NCI-H2196 treated with DMSO at 0.1 percent for 48 hours (cell line): Measurements from ENCODE around the gene SNRPF.
A peak's percentile ranks its signal among the peaks of the same experiment; 100 is the strongest.
"Not testable (repeated sequence)": the region's sequence is repeated elsewhere in the genome, so short reads cannot be mapped to it uniquely, and the experiment has no call there.

Experiments
- DNase-seq: peaks from one replicate; lab custom pipeline; 2025; ENCODE audit not compliant: unreplicated experiment; lab: John Stamatoyannopoulos, UW

SNRPF gene

DNA sequence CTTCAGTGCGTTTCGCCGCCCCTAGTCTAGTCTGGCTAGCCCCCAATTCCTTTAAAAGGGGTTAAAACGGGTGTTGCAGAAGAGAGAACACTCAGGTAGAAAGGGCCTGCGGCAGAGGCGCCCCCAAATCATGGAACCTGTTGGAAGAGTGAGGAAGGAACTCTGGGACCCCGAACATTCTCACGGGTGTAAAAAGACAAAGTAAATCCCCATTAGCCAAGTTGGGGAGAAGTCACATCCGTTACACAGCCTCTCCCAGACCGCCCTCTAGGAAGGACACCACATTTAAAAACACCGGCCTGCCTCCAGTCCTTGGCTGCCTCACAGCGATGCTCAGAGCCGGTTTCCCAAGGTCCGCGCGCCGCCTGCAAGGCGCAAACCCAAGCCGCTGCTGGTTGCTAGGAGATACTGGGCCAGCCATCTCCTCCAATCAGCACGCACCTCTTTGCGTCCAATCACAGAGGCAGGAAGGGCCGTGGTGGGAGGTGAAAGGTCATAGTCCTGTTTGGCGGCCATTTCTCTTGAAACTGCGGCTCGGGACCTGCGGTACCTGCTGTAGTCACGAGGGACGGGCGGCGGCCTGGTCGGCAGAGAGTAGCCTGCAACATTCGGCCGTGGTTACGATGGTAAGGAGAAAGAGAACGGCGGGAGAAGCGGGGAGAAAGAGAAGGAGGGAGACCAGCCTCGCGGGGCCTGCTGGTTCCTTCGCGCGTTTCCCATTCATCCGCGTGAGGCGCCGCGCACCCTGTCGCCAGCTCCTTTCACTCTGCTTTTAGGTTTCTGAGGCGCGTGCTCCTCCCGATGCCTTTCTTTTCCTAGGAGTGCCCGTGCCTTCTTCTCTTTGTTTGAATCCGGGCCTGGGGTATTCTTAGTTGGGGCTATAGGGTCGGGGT, at the start of gene SNRPF:
Gene SNRPF, plus strand, starts transcription at position 502 of the 893 bp plus-strand sequence. Its CDS starts 122 bp downstream, at position 624.
- peak; percentile 93 for DNase-seq

- DNase-seq, result no peak
Observed at GRCh38 chr12:95809000-95809680, 49.6 kb upstream of the SNRPF start.

DNA sequence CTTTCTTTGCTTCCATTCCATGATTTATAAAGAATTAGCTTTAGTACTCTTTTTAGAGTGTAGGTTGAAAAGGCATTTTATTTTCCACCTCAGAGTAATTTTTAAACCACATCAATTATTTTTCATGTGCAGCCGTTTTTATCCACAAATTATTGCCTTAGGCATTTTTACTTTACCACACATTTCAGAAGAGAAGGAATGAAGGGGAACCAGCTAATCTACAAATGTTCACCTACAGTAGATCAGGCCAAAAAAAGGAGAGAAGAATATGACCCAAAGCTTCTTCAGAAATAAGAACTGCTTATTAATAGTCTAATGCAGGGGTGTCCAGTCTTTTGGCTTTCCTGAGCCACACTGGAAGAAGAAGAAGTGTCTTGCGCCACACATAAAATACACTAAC, 48.3 kb upstream of the SNRPF start:
- no peak for DNase-seq

DNA sequence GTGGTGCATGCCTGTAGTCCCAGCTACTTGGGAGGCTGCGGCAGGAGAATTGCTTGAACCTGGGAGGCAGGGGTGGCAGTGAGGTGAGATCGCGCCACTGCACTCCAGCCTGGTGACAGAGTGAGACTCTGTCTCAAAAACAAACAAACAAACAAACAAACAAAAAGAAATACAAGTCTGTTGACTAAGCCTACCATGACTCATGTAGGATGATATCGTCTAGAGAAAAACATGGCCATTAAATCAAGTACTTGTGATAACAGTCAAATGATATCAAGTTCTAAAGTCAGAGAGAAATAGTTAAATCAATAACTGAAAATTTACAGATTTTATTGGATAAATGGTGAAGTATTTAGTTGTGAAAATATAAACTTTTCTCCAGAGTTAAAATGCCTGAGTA, 46.6 kb upstream of the SNRPF start:
- not testable (repeated sequence) for DNase-seq

DNA sequence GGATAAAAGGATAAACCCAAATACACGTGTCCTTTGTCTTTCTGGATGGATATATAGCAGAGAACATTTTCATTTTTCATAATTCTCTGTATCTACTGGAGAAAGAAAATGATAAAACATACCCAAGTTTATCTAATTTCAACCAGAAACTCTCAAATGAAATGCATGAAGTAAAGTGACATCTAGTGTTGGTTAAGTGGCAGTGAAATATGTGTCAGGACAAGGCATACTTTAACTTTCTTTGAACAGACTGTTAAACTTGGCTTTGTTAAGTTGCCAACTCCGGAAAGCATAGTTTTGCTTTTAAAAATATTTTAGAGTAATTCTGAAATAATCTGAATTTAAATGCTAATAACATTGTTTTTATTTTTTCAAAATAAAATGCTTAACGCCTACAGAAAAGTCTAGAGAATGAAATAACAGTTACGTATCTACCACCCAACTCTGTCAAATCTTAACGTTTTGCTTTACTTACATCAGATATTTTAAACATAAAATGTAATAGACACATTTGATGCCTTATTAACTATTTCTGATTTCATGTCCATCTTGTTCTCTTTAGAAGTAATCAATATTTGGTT, 43.0 kb upstream of the SNRPF start:
- DNase-seq, result peak; percentile 62

- DNase-seq, result peak; percentile 48
Observed at GRCh38 chr12:95820096-95820703, 38.6 kb upstream of the SNRPF start.

DNA sequence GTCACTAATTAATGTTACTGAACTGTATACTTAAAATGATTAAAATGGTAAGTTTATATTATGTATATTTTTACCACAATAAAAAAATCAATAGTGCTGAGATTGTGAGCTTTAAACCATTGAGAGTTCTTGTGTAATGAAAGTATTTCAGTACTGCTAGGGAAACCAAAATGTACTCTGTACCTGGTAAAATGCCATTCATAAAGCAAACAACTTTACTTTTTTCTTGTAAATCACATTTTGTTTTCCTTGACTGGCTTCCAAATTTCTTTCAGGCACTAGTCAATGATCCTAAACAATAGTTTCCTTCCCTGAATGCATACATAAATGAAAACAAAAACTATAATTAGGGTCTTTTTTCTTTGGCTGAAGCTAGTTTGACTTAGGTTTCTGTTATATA, 29.4 kb upstream of the SNRPF start:
- DNase-seq, result no peak

GRCh38 chr12:95830335-95831089, 28.2 kb upstream of the SNRPF start:
- DNase-seq, result no peak

GRCh38 chr12:95834572-95834971, 24.2 kb upstream of the SNRPF start:
- DNase-seq, result no peak

DNA sequence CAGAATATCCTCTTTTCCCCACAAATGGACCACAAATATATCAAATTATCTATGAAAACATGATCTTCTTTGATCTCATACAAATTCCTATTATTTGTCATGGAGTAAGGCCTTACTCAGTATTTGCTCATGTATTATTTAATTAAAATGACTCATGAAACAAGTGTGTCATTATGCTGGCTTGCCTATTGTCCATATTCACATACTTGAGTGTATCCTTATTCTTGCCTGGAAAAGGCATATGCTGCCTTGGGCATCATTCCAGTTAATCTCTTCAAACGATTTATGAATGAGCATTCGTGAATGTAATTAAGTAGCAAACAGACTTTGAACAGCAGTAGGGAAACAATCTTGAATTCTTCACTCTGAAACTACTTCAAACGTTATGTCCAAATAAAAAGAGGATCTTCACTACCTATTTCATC, 22.6 kb upstream of the SNRPF start:
- peak; percentile 46 for DNase-seq

- DNase-seq, result no peak
Observed at GRCh38 chr12:95836630-95837239, 22.0 kb upstream of the SNRPF start.

GRCh38 chr12:95837240-95838038, 21.3 kb upstream of the SNRPF start:
- no peak for DNase-seq

DNA sequence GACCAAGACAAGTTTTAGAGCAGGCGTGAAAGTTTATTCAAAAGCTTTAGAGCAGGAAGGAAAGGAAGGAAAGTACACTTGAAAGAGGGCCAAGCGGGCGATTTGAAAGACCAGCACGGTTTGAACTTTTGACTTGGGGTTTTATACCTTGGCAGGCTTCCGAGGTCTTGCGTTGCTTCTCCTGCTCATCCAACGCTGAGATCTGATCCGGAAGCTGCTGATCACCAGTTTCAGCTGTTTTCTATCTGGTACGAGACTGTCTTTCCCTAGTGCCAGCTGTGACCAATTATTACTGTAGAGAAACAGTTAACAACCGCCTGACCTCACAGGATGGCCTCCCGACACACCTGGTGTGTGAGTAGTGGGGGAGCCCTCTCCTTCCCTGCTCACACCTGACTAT, 20.6 kb upstream of the SNRPF start:
- peak; percentile 52 for DNase-seq

- DNase-seq, result not testable (repeated sequence)
Observed at GRCh38 chr12:95842426-95842825, 16.3 kb upstream of the SNRPF start.

- DNase-seq, result peak; percentile 57
Observed at GRCh38 chr12:95848575-95849388, 10.0 kb upstream of the SNRPF start.

- no peak for DNase-seq
Observed at GRCh38 chr12:95851606-95852005, 7.1 kb upstream of the SNRPF start.

DNA sequence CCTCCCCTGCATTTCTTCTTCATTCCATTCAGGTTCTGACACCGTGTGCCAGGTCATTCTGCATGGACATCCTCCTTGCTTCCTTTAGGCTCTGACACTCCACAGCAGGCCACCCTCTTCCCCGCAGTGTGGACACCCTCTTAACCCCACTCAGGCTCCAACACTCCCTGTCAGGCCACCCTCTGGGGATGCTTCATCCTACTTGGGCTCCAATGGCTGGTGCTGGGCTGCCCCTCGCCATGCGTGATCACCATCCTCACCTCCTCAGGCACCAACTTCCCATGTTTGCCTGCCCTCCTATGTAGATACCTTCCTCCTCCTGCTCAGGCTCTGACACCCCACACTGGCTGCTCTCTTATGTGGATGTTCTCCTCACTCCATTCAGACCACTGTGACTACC, 6.6 kb upstream of the SNRPF start:
- no peak for DNase-seq

GRCh38 chr12:95857156-95857555, 1.6 kb upstream of the SNRPF start:
- DNase-seq, result no peak

DNA sequence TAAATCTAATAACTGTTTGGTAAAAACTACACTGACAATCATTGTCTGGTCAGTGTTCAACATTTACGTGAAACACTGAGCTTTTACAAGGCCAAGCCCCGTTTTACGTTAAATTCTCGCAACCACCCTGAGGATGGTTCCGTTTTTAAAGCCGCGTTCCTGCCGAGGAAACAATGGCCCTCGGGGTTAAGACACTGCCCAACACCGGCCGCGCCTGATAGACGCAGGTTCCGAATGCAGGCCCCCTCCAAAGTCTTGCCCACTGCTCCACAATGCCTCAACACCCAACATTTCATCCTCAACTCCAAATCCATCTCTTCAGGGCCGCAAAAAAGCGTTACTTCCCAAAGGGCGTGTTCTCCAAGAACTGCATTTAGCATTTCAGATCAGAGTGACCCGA, 953 bp upstream of the SNRPF start:
- no peak for DNase-seq
